ENCODE data around the gene LARGE1.

GRCh38 chr22:33680632-33681031 is 239.6 kb downstream of the LARGE1 start:
- TF ChIP-seq EZH2 (IDR thresholded peaks at IDR 0.05; ENCODE audit: borderline replicate concordance) (no peak), CTCF (IDR thresholded peaks at IDR 0.05; ENCODE audit: poor library complexity) (no peak)

Data from hepatocyte (in vitro differentiated cells).